Measurements from ENCODE around the gene VTN.

GRCh38 chr17:28402224-28402630, 32.1 kb upstream of the VTN start:
- no peak for TF ChIP-seq EP300 (IDR thresholded peaks at IDR 0.05)
- TF ChIP-seq POLR2AphosphoS5 (IDR thresholded peaks at IDR 0.05), result no peak

All from stomach (tissue), 4 donors.